Bronchial epithelial cell (primary cell): Measurements from ENCODE around the gene PI4K2A. TPM values are rescaled to one million over a fixed set of nuclear protein-coding genes. Genes with fewer than 3 reads are reported as not detected.

Experiments used
- DNase-seq: peaks from one replicate; pipeline ENCODE4 v3.0.0-alpha.2; 2010; ENCODE audit warnings: low read depth
- FAIRE-seq: peaks from 2 replicates; lab custom pipeline; 2011; peaks lifted over from hg19 to GRCh38; lab: Jason Lieb, UNC
- H3K27me3 ChIP-seq: 2 replicates; pipeline ENCODE4 v1.5.1; 2011; ENCODE audit warnings: low read length; ENCODE audit not compliant: control insufficient read depth, insufficient read depth
- H3K36me3 ChIP-seq: 2 replicates; pipeline ENCODE4 v1.5.1; 2011; ENCODE audit warnings: low read length; ENCODE audit not compliant: control insufficient read depth, insufficient read depth
- H3K4me3 ChIP-seq: 2 replicates; pipeline ENCODE4 v1.5.1; 2011; ENCODE audit warnings: mild to moderate bottlenecking, low read depth, low read length, control low read depth
- total RNA-seq: library from RNA; depleted of rRNA; stranded (reverse); fragments of >200 nt; gene quantifications from 2 replicates; pipeline ENCODE4 v1.2.1, GENCODE V29; 2014
- TF ChIP-seq, protein P1 (sequence below): IDR thresholded peaks from 2 replicates; pipeline ENCODE4 v1.5.1; 2011; ENCODE audit warnings: mild to moderate bottlenecking, moderate library complexity, low read length, control low read depth, inconsistent platforms; ENCODE audit not compliant: insufficient read depth, severe bottlenecking

Gene PI4K2A
- total RNA-seq, 1 donor from 2014 or later: 33.7 TPM

DNA sequence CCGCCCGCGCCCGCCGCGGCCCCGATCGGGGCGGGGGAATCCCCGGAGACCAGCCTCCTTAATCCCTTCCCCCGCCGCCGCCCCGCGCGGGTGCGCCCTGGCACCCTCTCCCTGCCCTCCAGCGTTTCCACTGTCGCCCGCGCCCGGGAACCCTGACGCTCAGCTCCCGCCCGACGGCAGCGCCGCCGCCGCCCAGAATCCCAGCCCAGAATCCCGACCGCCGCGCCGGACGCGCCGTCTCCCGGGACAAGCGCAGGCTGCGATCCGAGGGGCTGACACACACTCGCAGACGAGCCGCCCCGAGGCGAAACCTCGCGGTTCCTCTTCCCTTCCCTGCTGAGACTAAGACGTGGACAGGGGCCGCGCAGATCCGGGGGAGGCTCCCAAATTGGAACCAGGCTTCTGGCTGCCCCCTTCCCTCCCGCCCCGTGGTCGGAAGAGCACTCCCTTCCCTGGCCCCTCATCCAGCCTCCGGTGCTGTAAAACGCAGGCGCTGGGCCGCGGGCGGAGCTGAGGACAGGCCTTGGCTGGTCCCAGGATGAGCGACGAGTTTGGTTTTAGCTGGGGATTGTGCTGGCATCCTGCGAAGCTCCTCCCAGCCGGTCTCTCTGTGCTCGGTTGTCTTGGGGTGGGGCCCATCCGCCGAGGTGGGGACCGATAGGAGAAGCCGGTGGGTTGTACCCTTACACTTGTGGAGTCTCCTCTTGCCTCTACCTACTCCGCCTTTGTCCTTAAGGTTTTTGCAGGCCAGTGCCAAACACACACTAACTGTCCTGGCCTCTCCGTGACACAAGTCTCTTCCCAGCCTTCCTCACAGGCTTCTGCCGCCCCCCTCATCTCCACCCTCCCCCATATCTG lies 74.2 kb downstream of the PI4K2A start:
- Histone ChIP-seq H3K4me3 (peak overlapping the region; percentile 55), H3K36me3 (peaks cover 5% of the 10 kb centered on the region), H3K27me3 (no peaks in the 10 kb centered on the region)
- DNase-seq (peak; percentile 75), FAIRE-seq (no peak)
- TF ChIP-seq, protein P1, sequence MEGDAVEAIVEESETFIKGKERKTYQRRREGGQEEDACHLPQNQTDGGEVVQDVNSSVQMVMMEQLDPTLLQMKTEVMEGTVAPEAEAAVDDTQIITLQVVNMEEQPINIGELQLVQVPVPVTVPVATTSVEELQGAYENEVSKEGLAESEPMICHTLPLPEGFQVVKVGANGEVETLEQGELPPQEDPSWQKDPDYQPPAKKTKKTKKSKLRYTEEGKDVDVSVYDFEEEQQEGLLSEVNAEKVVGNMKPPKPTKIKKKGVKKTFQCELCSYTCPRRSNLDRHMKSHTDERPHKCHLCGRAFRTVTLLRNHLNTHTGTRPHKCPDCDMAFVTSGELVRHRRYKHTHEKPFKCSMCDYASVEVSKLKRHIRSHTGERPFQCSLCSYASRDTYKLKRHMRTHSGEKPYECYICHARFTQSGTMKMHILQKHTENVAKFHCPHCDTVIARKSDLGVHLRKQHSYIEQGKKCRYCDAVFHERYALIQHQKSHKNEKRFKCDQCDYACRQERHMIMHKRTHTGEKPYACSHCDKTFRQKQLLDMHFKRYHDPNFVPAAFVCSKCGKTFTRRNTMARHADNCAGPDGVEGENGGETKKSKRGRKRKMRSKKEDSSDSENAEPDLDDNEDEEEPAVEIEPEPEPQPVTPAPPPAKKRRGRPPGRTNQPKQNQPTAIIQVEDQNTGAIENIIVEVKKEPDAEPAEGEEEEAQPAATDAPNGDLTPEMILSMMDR: no peak

DNA sequence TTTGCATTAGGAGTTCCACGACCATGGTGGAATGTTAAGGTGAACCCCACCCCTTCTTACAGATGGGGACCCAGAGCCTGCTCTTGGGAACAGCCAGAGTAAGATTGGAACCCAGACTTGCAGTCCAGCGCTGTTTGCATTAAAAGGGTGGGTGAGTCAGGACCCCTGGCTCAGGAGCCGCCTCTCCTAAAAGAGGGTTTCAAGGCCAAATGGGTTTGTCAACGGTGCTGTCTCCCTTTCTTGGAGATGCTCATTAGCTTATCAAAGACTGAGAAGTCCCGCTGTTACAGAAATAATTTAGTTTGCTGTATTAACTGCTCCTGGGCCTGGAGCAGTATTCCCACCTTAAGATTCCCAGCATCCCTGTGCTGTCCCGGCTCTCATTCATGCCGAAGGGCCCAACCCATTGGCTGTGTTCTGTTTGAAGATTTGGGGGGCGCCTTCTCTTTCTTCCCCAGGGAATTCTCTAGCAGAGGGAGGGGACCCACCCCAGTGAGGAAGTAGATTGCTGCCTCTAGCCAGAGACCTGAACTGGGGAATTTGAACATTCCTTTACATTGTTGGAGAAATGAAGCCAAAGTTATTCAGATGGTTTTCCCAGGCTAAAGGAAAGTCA lies 74.9 kb downstream of the PI4K2A start:
- Histone ChIP-seq H3K27me3 (no peaks in the 10 kb centered on the region), H3K4me3 (peak overlapping the region; percentile 55), H3K36me3 (peaks cover 5% of the 10 kb centered on the region)
- TF ChIP-seq, protein P1: no peak
- no peak for FAIRE-seq
- no peak for DNase-seq

DNA sequence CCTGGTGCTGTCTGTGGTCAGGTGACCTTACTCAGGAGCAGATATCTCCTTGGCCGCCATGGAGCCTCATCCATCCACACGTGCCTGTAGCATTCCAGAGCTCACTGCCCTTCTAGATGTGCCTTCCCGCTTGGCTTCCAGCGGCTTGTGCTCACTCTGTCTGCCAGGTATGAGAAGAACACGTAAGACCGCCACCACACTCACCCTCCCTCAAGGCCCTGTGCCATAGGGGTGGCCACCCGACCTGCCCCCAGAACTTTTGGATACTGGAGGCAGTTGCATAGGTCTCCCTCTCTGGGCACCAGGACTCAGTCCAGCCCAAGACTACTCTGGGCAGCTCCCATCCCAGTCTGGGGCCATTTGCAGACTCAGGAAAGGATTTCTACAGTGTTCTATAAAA lies 77.2 kb downstream of the PI4K2A start:
- Histone ChIP-seq H3K27me3 (no peaks in the 10 kb centered on the region), H3K4me3 (no peak overlapping the region), H3K36me3 (peaks cover 5% of the 10 kb centered on the region)
- TF ChIP-seq, protein P1: no peak
- no peak for DNase-seq
- FAIRE-seq: no peak

DNA sequence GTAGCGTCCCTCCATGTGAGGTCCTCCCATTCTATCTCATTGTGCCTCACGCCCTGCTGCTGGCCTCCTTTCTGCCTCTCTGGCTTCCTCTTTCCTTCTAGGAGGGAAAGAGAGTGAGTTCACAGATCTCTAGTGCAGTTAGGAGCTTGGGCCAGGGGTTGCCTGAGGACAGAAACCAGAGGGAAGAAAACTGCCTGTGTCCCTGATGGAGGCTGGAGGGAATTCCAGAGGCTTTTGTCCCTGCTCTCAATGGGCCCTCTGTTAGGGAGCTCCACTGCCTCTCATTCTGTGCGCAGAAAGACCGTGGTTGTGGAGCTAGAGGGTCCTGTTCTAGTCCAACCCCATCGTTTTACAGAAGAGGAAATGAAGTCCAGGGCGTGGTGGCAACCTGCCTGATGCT lies 77.7 kb downstream of the PI4K2A start:
- Histone ChIP-seq H3K36me3 (peaks cover 5% of the 10 kb centered on the region), H3K27me3 (no peaks in the 10 kb centered on the region), H3K4me3 (no peak overlapping the region)
- TF ChIP-seq, protein P1: no peak
- no peak for DNase-seq
- FAIRE-seq: no peak

DNA sequence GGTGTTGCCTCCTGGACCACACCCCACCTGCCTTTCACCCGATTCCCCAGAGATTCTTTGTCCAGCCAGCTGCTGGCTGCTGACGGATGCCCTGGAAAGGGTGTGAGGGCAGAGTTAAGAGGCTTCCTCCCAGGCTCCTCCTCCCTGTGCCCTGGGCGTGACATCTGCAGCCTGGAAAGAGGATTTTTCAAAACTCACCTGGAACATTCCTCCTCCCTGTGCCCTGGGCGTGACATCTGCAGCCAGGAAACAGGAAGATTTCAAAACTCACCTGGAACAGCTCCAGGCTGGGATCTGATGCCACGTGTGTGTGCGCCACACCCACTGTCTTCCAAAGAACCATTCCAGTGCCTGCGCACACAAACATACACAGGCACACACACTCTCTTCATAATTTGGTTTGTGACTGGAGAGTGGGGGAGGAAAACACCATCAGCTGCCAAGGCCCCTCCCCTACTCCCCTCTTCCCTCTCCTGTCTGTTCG lies 78.2 kb downstream of the PI4K2A start:
- DNase-seq: peak; percentile 99
- Histone ChIP-seq H3K4me3 (no peak overlapping the region), H3K27me3 (no peaks in the 10 kb centered on the region), H3K36me3 (peaks cover 5% of the 10 kb centered on the region)
- TF ChIP-seq, protein P1: no peak
- peak; percentile 98 for FAIRE-seq
